IPS DF 4.7 (cell line): ENCODE results near the gene IFNG-AS1.
A peak's percentile ranks its signal among the peaks of the same experiment; 100 is the strongest.

Experiments used
- DNase-seq: peaks from one replicate; pipeline ENCODE4 v3.0.0-alpha.2; 2013; ENCODE audit warnings: low spot score; ENCODE audit errors: extremely low read depth

IFNG-AS1 gene

DNA sequence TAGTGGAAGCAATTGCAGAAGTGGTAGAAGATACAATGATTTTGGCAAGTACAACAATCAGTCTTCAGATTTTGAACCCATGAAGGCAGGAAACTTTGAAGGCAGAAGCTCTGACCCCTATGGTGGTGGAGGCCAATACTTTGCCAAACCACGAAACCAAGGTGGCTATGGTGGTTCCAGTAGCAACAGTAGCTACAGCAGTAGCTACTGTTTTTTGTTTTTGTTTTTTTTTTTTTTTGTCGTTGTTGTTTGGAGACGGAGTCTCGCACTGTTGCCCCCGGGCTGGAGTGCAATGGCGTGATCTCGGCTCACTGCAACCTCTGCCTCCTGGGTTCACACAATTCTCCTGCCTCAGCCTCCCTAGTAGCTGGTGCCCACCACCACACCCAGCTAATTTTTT, 47.4 kb downstream of the IFNG-AS1 start:
- DNase-seq: no peak

DNA sequence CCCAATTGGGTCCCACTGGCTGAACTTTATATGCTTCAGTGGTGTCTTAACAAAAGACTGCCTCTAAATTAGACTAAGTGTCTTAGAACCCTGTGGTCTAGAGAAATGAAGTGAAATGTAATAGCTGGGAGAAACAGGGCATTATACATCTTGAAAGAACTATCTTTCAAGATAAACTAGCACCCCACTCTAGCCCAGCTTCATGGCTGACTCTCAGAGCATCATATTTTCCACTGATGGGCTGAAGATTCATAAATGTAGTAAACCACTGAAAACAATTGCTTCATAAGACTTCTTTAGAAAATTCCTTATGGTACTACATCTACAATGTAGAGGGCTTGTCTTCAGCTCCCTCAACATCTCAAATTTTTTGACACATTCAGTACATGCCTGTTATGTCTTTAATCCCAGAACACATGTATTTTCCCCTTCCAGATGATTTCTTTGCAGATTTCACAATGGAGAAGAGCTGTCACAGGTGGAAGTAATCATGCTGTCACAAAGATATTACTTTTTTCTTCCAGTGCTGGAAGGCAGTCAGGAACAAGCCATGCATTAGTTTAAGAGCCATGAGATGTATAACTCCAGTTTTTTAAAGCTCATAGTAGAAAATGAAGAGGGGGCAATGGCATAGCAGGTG, 48.5 kb downstream of the IFNG-AS1 start:
- DNase-seq: no peak

DNA sequence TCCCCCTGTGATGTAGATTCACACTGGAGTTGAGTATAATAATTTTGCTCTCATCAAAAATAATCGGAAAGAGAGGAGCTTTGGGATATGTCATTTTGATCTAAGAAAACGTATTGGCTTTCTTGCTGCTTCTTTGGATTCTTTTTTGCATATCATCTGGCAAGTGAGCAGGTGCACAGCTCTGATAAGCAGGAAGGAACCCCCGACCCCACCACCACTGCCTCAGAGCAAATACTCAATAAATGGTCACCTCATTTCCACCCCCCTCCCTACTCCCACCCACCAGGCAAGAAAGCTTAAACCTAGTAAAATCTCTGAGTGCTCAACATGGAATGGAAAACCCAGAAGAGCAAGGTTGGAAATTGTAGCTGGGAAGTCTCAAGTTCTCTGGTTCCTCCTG, 49.4 kb downstream of the IFNG-AS1 start:
- DNase-seq: no peak

DNA sequence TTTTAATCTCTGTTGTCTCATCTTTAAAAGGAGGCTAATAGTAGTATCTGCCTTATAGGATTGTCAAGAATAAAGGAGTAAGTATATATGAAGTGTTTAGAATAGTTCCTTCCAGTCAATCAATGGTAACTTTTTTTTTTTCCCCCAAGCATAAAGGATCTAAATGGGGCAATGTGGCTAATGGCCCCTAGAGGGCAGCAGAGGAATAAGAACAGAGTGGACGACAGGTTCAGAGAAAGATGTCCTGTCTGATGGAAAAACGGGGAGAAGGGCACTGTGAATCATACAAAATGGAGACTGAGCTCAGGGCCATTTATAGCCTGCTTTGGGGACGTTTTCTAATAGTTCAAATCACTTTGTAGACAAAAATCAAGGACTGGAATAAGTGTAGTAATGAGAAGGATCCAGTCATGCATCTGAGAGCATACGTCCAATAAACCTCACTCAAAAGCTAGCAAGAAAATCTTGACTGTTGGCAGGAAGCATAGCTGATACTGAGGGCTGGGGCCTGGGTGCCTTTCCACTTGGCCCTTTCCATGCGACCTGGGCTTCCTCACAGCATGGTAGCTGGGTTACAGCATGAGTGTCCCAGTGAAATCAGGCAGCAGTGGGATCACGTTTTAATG, 51.3 kb downstream of the IFNG-AS1 start:
- DNase-seq: peak; percentile 46

DNA sequence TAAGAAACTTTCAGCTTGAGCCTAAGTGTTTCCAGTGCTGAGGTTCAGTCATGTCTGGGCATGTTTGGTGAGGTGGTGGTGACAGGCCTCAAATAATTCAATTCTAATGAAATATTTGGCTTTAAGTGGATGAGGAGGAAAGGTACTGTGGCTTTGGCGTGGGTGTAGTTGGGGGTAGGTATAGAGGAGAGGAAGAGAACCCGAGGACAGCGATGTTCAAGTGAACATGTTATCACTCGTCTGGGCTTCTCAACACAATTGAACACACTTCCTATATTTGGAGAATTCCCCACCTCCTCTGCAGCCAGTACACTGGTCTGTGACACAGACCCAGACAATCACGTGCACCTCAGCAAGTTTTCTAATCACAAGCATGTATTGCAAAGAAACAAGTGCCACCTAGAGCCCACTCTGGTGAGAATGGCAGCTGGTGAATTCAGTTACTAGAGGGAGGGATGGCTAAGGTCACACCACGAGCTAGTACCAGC, 53.0 kb downstream of the IFNG-AS1 start:
- DNase-seq: no peak

DNA sequence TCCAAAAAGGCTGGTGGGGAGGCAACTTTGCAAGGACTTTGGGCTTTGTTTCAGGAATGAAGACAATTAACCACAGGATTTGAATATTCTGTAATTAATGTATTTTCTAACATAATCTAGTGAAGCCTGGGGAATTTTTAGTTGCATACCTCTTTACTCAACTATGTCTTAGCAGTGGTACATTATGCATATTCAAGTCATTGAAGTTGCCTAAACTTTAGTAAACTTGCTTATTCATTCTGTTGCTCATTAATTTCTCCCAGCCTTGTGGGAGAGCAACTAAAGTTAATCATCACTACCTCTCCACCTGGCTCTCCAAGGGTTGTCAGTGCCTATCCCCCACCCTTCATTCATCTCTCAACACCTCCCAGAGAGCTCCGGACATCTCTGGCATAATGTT, 54.2 kb downstream of the IFNG-AS1 start:
- DNase-seq: no peak

DNA sequence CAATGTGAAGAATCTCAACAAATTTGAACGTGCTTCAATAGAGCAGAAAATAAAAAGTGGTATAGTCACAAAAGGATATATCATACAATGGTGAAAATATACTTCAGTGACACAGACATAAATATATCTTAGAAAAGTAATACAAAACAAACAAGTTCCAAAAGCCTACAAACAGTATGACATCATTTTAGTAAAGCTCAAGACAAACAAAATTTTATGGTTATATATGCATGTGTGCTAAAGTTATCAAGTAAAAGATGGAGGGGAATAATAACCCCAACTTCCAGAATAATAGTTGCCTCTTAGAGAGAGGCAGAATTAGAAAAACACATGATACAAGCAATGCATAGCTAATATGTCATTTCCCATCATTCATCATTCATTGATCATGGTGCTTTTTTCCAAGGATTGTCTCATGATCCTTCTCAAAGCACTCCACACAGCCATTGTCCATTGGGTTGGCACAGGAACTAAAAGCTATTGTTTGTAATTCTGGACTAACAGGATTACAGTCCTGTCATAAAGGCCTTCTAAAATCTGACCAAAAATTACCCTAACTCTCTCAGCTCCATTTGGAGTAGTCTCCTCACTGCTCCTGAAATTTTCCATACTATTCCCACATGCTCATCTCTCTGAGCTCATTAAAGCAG, 59.5 kb downstream of the IFNG-AS1 start:
- DNase-seq: no peak

DNA sequence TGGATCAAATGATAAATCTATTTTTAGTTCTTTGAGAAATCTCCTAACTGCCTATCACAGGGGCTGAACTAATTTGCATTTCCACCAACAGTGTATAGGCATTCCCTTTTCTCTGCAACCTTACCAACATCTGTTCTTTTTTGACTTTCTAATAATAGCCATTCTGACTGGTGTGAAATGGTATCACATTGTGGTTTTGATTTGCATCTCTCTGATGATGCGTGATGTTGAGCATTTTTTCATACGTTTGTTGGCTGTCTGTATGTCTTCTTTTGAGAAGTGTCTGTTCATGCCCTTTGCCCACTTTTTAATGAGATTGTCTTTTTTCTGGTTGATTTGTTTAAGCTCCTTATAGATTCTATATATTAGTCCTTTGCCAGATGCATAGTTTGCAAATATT, 67.1 kb downstream of the IFNG-AS1 start:
- no peak for DNase-seq

DNA sequence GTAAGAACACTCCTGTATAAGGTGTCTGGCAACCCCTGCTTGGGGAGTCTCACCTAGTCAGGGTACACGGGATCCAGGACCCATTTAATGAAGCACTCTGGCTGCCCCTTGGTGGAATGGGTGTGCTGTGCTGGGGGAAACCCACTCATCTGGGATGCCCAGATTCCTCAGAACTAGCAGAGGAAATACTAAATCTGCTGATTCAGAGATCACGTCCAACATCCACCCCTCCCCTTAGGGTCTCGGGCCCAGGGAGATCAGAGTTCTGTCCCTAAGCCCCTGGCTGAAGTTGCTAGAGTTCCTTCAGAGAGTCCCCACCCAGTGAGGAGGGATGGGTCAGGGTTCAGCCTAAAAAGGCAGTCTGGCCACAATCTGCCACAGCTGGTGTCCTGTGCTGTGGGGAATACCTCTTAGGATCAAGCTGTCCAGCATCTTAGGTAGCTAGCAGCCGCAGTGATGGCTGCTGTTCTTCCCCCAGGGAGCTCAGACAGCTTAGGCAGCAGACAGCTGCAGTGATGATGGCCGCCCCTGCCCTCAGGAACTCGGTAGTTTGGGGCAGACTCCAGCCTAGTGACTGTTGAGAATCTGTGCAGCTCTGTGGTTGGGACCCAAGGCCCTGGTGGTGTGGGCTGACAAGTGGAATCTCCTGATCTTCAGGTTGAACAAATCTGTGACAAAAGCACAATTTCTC, 74.8 kb downstream of the IFNG-AS1 start:
- DNase-seq: no peak

DNA sequence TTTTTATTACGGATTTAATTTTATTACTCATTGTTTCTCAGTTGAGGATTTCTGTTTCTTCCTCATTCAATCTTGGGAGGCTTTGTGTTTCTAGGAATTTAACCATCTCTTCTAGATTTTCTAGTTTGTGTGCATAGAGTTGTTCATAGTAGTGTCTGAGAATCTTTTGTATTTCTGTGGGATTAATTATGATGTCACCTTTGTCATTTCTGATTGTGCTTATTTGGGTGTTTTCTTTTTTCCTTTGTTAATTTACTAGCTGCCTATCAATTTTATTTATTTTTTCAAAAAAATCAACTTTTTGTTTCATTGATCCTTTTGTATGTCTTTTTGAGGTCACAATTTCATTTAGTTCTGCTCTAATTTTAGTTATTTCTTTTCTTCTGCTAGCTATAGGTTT, 75.9 kb downstream of the IFNG-AS1 start:
- DNase-seq: no peak

DNA sequence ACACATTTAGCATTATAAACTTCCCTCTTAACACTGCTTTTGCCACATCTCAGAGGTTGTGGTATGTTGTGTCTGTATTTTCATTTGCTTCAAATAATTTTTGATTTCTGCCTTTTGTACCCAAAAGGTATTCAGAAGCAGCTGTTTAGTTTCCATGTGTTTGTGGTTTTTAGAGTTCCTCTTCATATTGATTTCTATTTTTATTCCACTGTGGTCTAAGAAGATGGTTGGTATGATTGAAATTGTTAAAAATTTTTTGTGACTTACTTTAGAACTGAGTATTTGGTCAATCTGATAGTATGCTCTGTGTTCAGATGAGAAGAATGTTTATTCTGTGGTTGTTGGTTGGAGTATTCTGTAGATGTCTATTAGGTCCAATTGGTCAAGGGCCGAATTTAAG, 76.4 kb downstream of the IFNG-AS1 start:
- DNase-seq: no peak

DNA sequence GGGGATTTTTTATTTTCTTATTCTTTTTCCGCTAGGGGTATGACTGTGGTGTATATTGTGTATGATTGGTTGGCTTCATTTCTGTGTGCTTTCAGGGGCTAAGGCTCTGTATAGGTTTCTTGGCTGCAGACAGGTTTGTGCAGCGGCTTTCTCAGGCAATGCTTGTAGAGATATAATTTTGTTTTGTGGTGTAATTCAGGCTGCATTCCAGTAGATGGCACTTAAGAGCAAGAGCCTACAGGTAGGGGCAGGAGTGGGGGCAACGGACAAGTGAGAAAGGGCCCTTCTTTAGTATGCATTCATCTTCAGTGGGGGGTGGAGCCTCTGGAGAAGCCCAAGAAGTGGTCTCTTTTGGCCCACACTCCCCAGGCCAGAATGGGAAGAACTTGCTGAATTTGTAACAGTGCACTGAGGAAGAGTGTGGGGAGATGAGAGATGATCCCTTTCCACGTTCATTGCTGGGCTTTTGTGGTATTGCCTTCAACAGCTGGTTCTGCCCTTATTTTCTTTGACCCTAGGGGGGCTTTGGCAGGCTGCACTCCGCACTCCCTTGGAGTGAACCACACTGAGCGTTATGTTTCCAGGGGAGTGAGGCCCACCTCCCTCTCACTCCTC, 78.6 kb downstream of the IFNG-AS1 start:
- no peak for DNase-seq

DNA sequence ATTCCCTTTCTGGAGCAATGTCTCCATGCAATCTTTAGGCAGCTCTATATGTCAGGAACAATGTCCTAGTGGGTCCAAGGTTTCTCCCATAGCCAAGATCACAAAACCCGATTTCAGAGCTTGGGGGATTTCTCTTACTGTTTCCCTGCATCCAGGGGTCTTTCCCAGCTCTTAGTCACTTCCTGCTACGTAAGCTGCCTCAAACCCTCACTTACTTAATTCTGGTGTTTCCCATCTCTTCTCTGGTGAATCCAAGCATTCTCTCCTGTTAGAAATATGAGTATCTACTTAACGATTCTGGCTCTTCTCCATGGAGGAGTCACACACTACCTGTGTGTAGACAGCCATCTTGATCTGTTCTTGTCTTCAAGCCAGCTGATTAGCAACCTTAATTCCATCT, 80.0 kb downstream of the IFNG-AS1 start:
- no peak for DNase-seq
